ENCODE data around the gene EHD4.

DNA sequence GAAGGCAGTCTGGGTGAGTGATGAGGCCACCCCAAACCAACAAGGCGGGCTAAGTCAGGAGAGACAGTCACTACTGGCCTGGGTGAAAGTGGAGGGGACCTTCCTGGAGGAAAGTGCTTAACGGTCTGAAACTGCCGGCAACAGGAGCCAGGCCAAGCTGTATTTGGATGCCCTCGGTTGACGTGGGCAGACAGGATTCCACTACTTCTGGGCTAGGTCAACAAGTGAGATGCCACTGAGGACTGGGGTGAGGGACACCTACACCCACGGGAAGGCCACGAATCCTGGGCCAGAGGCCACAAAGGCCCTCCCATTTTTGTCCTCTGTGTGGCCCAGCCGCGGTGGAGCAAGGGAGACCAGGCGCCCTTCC, 90.8 kb downstream of the EHD4 start:
- no peak for TF ChIP-seq POLR2A (IDR thresholded peaks at IDR 0.05)
- TF ChIP-seq, protein P1, sequence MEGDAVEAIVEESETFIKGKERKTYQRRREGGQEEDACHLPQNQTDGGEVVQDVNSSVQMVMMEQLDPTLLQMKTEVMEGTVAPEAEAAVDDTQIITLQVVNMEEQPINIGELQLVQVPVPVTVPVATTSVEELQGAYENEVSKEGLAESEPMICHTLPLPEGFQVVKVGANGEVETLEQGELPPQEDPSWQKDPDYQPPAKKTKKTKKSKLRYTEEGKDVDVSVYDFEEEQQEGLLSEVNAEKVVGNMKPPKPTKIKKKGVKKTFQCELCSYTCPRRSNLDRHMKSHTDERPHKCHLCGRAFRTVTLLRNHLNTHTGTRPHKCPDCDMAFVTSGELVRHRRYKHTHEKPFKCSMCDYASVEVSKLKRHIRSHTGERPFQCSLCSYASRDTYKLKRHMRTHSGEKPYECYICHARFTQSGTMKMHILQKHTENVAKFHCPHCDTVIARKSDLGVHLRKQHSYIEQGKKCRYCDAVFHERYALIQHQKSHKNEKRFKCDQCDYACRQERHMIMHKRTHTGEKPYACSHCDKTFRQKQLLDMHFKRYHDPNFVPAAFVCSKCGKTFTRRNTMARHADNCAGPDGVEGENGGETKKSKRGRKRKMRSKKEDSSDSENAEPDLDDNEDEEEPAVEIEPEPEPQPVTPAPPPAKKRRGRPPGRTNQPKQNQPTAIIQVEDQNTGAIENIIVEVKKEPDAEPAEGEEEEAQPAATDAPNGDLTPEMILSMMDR (IDR thresholded peaks at IDR 0.05), result no peak

All from body of pancreas (tissue), 4 donors.